Left ventricle myocardium inferior (tissue), 1 donor: ENCODE measurements around the gene CELSR3. TPM values are rescaled to one million over a fixed set of nuclear protein-coding genes. Genes with fewer than 3 reads are reported as not detected.
A peak's percentile ranks its signal among the peaks of the same experiment; 100 is the strongest.

Source experiments
- DNase-seq: peaks from one replicate; pipeline ENCODE4 v3.0.0-alpha.2; 2020
- H3K27ac ChIP-seq: fragments of 200-600 bp; replicated peaks from 2 replicates; pipeline ENCODE4 v1.8.0; 2021
- H3K27me3 ChIP-seq: fragments of 200-600 bp; 2 replicates; pipeline ENCODE4 v1.8.0; 2021; ENCODE audit warnings: low read depth
- H3K36me3 ChIP-seq: fragments of 200-600 bp; 2 replicates; pipeline ENCODE4 v1.8.0; 2021
- H3K4me1 ChIP-seq: fragments of 200-600 bp; 2 replicates; pipeline ENCODE4 v1.8.0; 2021
- H3K4me3 ChIP-seq: fragments of 200-600 bp; 2 replicates; pipeline ENCODE4 v1.8.0; 2021; ENCODE audit warnings: mild to moderate bottlenecking, moderate library complexity
- H3K9me3 ChIP-seq: fragments of 200-600 bp; replicated peaks from 2 replicates; pipeline ENCODE4 v1.8.0; 2021
- CTCF ChIP-seq: fragments of 200-600 bp; IDR thresholded peaks from 2 replicates; pipeline ENCODE4 v1.8.0; 2021; ENCODE audit warnings: antibody characterized with exemption, mild to moderate bottlenecking, borderline replicate concordance
- intact Hi-C: fragments of 100-400 bp; cut with micrococcal nuclease; formaldehyde crosslinking; loops from one replicate; pipeline ENCODE4 v1.11.0; 2022
- total RNA-seq: library from RNA; stranded (reverse); fragmentation: NEBNext Ultra II Directional; extraction: Animal tissue kit (Norgen Biotek cat#: 25700); gene quantifications from one replicate; pipeline ENCODE4 v1.2.1, GENCODE V29; 2021
- donor health status: DM: no; HTN: yes; CAD: no; lungs with severe emphysema.

CELSR3 gene
- total RNA-seq, 1 donor from 2014 or later = 0.14 TPM

GRCh38 chr3:48614044-48614443 is 48.6 kb downstream of the CELSR3 start:
- H3K4me3 ChIP-seq = no peak overlapping the region
- H3K27me3 ChIP-seq = no peaks in the 10 kb centered on the region
- peaks cover 10% of the 10 kb centered on the region for H3K4me1 ChIP-seq
- no peak overlapping the region for H3K27ac ChIP-seq
- H3K9me3 ChIP-seq = peaks cover 25% of the 10 kb centered on the region
- TF ChIP-seq CTCF = no peak
- intact Hi-C loops = no loop called here
- no peak for DNase-seq
- no peaks in the 10 kb centered on the region for H3K36me3 ChIP-seq

GRCh38 chr3:48612309-48612708 is 50.4 kb downstream of the CELSR3 start:
- no peak for DNase-seq
- no peak overlapping the region for H3K27ac ChIP-seq
- intact Hi-C loops = no loop called here
- H3K36me3 ChIP-seq = peaks cover 4% of the 10 kb centered on the region
- H3K9me3 ChIP-seq = peaks cover 8% of the 10 kb centered on the region
- no peak for TF ChIP-seq CTCF
- no peaks in the 10 kb centered on the region for H3K27me3 ChIP-seq
- H3K4me1 ChIP-seq = peaks cover 28% of the 10 kb centered on the region
- no peak overlapping the region for H3K4me3 ChIP-seq

GRCh38 chr3:48609088-48610005 is 53.3 kb downstream of the CELSR3 start, which contains the start of gene UQCRC1:
TSS of gene UQCRC1 (minus strand) at chr3:48609646. CDS start at chr3:48609620, 26 bp downstream.
- TF ChIP-seq CTCF = peak; percentile 86
- Histone ChIP-seq H3K36me3 (peaks cover 30% of the 10 kb centered on the region), H3K27ac (peak within 1 kb of the TSS; percentile 95), H3K27me3 (no peaks in the 10 kb centered on the region), H3K9me3 (no peaks in the 10 kb centered on the region), H3K4me1 (peaks cover 57% of the 10 kb centered on the region), H3K4me3 (peak within 1 kb of the TSS; percentile 78)
- DNase-seq = peak; percentile 92
- intact Hi-C loops = no loop called here

GRCh38 chr3:48607519-48607918 is 55.2 kb downstream of the CELSR3 start:
- DNase-seq = no peak
- peaks cover 49% of the 10 kb centered on the region for H3K36me3 ChIP-seq
- peak overlapping the region; percentile 78 for H3K4me3 ChIP-seq
- peaks cover 76% of the 10 kb centered on the region for H3K4me1 ChIP-seq
- H3K27ac ChIP-seq = peak overlapping the region; percentile 0
- intact Hi-C loops = no loop called here
- H3K27me3 ChIP-seq = no peaks in the 10 kb centered on the region
- no peaks in the 10 kb centered on the region for H3K9me3 ChIP-seq
- TF ChIP-seq CTCF = no peak

DNA sequence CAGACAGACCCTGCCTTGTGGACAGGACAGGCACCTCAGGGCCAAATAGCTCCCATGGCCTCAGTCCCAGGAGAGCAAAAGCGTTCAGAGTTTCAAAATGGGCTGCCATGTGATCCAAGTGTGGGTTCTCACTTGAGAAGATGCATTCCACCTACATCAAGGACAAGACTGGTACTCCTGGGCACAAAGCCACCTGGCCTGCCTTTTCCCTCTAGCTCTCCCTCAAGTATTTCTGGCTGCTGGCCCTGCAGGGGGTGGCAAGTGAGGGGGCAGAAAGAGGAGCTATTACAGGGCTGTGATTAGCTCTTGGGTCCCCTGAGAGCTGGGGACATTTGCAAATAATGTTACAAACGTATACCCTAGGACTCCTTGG is 61.1 kb downstream of the CELSR3 start:
- Histone ChIP-seq H3K9me3 (no peaks in the 10 kb centered on the region), H3K4me3 (peak overlapping the region; percentile 21), H3K4me1 (peaks cover 100% of the 10 kb centered on the region), H3K27me3 (no peaks in the 10 kb centered on the region), H3K36me3 (peaks cover 78% of the 10 kb centered on the region), H3K27ac (peak overlapping the region; percentile 95)
- TF ChIP-seq CTCF = no peak
- intact Hi-C loops = no loop called here
- peak; percentile 80 for DNase-seq
